Kidney glomerular epithelial cell (primary cell): ENCODE measurements around the gene RBM10.
"Not testable (repeated sequence)": the region's sequence is repeated elsewhere in the genome, so short reads cannot be mapped to it uniquely, and the experiment has no call there.

ENCODE experiments used
- DNase-seq: peaks from one replicate; lab custom pipeline; 2025; lab: John Stamatoyannopoulos, UW

The RBM10 gene, protein sequence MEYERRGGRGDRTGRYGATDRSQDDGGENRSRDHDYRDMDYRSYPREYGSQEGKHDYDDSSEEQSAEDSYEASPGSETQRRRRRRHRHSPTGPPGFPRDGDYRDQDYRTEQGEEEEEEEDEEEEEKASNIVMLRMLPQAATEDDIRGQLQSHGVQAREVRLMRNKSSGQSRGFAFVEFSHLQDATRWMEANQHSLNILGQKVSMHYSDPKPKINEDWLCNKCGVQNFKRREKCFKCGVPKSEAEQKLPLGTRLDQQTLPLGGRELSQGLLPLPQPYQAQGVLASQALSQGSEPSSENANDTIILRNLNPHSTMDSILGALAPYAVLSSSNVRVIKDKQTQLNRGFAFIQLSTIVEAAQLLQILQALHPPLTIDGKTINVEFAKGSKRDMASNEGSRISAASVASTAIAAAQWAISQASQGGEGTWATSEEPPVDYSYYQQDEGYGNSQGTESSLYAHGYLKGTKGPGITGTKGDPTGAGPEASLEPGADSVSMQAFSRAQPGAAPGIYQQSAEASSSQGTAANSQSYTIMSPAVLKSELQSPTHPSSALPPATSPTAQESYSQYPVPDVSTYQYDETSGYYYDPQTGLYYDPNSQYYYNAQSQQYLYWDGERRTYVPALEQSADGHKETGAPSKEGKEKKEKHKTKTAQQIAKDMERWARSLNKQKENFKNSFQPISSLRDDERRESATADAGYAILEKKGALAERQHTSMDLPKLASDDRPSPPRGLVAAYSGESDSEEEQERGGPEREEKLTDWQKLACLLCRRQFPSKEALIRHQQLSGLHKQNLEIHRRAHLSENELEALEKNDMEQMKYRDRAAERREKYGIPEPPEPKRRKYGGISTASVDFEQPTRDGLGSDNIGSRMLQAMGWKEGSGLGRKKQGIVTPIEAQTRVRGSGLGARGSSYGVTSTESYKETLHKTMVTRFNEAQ

DNA sequence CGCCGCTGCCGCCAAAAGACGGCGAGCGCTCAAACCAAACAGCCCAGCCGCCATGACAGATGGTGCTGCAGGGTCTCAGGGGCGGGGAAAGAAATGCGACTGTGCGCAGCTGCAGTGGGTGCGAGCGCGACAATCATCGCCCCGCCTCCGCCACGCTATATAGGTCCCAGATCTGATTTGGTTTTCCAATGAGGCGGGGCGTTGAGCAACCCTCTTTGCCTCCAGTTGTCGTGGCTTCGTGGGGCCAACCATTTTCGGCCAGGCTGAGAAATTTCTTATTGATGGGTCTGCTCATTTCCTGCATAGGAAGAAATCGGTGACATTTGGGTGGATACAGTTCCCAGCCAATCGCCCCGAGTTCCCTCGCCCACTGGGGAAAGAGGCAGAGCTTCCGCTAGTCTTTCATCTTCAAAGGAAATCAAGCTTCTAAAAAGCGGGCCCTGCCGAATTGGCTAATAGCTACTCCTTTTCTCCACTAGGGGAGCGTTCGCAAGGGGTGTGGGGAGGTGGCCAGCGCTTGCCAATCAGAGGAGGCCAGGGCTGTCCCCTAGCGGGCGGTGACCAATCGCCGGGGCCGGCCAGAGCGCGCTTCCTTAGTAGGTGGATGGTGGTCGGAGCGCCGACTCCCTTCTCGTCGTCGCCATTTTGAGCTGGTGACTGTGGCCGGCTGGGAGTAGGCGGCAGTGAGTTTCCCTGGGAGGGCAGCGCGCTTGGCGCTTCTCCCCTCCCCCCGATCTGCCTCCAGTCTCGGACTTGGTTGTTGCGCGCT is at the start of gene RBM10, which contains the start of gene NDUFB11:
RBM10 (plus strand) TSS at position 596 of the 769 bp plus-strand sequence. CDS start 2,261 bp downstream, outside the sequence.
NDUFB11 (minus strand) TSS at position 77 of the 769 bp plus-strand sequence; CDS start at position 54, 23 bp downstream.
- DNase-seq: peak; percentile 72

DNA sequence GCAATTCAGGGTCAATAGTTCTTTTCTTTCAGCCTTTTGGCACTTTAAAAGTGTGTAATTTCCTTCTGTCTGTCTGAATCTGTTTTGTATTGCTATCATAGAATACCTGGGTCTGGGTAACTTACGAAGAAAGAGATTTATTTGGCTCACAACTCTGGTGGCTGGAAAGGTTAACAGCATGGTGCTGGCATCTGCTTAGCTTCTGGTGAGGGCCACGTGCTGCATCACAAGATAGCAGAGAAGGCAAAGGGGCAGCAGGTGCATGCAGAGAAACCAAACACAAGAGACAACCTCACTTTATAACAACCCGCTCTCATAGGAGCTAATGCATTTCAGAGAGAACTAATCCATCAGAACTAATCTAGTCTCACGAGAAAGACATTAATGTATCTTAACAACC is 48.0 kb upstream of the RBM10 start:
- DNase-seq: no peak

DNA sequence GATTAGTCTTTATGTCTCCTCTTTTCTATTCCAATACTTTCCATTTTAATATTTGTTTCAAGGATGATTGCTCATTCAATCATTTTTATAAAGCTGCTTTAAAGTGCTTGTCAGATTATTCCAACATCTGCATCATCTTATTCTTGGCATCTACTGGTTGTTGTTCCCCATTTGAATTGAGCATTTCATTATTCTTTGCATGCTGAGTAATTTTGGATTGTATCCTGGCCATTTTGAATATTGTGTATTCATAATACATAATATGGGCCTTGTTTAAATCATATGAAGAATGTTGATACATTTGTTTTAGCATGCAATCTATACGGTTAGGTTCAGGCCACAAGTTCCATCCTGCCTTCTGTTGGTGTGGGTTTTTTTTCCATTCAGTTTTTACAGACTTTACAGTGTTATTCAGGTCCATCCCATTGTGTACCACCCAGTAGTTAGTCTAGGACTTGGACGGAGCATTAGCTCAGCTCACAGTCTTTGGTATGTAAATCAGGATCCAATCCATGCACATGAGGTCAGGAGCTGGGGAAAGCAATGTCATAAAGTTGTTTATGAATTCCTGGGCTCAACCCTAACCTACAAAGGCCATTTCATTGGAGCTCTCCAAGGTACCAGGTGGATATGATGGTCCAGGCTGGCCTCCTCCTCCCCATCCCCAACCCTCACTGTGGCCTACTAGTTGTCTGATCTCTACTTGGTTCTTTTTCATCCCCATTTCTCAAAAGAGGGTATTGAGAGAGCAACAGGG is 46.5 kb upstream of the RBM10 start:
- DNase-seq: no peak

GRCh38 chrX:47101206-47101605 is 43.8 kb upstream of the RBM10 start:
- DNase-seq: no peak

GRCh38 chrX:47110936-47111615 is 33.9 kb upstream of the RBM10 start:
- DNase-seq: not testable (repeated sequence)

DNA sequence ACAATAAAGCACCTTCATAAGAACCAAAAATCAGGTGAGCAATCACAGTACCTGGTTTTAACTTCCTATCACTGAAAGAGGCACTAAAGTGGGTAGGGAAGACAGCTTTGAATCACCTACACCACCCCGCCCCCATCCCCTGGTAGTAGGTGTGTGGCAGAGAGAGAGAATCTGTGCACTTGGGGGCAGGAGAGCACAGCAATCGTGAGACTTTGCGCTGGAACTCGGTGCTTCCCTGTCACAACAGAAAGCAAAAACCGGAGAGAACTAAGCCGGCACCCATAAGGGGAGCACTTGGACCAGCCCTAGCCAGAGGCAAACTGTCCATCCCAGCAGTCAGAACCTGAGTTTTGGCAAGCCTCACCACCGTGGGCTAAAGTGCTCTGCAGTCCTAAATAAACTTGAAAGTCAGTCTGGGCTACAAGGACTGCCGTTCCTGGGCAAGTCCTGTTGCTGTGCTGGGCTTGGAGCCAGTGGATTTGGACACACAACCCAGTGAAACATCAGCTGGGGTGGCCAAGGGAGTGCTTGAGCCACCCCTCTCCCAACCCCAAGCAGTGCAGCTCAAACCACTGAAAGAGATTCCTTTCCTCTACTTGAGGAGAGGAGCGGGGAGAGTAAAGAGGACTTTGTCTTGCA is 32.6 kb upstream of the RBM10 start:
- no peak for DNase-seq

DNA sequence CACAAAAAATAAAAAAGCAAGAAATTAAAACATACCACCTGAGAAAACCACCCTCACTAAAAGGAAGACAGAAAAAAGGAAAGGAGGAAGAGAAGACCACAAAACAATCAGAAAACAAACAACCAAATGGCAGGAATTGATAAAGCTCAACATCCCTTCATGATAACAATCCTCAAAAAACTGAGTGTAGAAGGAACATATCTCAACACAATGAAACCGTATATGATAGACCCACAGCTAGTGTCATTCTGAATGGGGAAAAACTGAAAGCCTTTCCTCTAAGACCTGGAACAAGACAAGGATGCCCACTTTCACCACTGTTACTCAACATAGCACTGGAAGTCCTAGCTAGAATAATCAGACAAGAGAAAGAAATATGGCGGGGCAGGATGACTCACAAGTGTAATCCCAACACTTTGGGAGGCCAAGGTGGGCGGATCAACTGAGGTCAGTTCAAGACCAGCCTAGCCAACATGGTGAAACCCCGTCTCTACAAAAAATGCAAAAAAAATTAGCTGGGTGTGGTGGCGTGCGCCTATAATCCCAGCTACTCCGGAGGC is 28.4 kb upstream of the RBM10 start:
- DNase-seq: not testable (repeated sequence)

GRCh38 chrX:47124466-47124865 is 20.6 kb upstream of the RBM10 start:
- not testable (repeated sequence) for DNase-seq

GRCh38 chrX:47129157-47129898 is 15.7 kb upstream of the RBM10 start:
- peak; percentile 77 for DNase-seq

- DNase-seq: no peak
Measured at GRCh38 chrX:47129899-47130358, 15.1 kb upstream of the RBM10 start.

DNA sequence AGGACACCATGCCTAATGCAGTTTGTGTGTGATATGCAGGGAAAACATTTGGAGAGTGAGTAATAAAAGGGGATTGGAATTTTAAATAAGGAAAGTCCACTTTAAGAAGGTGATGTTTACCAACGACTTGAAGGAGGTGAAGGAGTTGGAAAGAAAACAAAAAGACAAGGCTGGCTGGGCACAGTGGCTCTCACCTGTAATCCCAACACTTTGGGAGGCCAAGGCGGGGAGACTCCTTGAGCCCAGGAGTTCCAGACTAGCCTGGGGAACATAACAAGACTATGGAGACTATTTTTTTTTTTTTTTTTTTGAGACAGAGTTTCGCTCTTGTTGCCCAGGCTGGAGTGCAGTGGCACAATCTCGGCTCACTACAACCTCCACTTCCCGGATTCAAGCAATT is 11.5 kb upstream of the RBM10 start:
- DNase-seq: no peak

- not testable (repeated sequence) for DNase-seq
Measured at GRCh38 chrX:47135650-47136049, 9.4 kb upstream of the RBM10 start.

DNA sequence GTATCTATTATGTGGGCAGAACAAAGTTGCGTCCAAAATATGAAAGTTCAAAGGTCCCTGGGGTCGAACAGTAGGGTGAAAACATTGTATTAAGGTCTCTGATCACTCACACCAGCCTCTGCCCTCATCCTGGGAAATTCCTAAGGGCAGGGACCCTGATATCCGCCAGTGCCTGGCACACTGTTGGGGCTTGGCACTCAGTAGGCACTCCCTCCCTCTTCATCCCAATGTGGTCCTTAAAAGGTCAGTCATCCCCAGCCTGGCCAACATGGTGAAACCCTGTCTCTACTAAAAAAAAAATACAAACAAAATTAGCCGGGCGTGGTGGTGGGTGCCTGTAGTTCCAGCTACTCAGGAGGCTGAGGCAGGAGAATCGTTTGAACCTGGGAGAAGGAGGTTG is 6.8 kb upstream of the RBM10 start:
- DNase-seq: no peak

- DNase-seq: peak; percentile 1
Measured at GRCh38 chrX:47143894-47144625, 961 bp upstream of the RBM10 start.

GRCh38 chrX:47145395-47146120 is 537 bp downstream of the RBM10 start:
- DNase-seq: no peak

GRCh38 chrX:47146121-47146935 is 1.3 kb downstream of the RBM10 start:
- DNase-seq: no peak
